Activated CD8-positive, alpha-beta memory T cell treated with anti-CD3 and anti-CD28 coated beads for 24 hours (primary cell): ENCODE measurements around the gene TPX2.
A peak's percentile ranks its signal among the peaks of the same experiment; 100 is the strongest.

Source experiments
- DNase-seq: peaks from one replicate; pipeline ENCODE4 v3.0.0-alpha.2; 2020

Gene TPX2

DNA sequence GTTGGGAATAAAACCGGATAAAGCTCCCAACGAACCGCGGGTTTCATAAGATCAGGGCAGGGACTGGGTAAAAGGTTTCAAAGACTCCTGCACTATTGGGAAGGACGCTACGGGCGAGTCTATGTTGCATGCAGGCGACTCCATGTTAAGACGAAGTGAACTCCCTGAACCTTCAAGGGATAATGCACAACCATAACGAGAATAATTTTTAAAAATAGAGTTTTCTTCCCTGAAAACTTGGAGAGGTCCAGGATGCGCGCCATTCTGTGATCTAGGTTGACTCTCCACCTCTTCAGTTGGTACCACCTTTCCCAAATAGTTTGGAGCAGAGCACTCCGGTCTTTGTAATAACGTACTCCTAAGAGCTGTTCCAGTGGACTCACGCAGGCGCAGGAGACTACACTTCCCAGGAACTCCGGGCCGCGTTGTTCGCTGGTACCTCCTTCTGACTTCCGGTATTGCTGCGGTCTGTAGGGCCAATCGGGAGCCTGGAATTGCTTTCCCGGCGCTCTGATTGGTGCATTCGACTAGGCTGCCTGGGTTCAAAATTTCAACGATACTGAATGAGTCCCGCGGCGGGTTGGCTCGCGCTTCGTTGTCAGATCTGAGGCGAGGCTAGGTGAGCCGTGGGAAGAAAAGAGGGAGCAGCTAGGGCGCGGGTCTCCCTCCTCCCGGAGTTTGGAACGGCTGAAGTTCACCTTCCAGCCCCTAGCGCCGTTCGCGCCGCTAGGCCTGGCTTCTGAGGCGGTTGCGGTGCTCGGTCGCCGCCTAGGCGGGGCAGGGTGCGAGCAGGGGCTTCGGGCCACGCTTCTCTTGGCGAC, at the start of gene TPX2:
TPX2 (plus strand) TSS at position 562 of the 821 bp plus-strand sequence. CDS start 18,187 bp downstream, outside the sequence.
- DNase-seq = peak; percentile 88

GRCh38 chr20:31690124-31690666, 48.9 kb upstream of the TPX2 start:
- no peak for DNase-seq

- DNase-seq = no peak
These were observed 47.3 kb upstream of the TPX2 start for GRCh38 chr20:31691646-31692275.

- DNase-seq = no peak
These were observed 45.7 kb upstream of the TPX2 start for GRCh38 chr20:31693402-31693801.

DNA sequence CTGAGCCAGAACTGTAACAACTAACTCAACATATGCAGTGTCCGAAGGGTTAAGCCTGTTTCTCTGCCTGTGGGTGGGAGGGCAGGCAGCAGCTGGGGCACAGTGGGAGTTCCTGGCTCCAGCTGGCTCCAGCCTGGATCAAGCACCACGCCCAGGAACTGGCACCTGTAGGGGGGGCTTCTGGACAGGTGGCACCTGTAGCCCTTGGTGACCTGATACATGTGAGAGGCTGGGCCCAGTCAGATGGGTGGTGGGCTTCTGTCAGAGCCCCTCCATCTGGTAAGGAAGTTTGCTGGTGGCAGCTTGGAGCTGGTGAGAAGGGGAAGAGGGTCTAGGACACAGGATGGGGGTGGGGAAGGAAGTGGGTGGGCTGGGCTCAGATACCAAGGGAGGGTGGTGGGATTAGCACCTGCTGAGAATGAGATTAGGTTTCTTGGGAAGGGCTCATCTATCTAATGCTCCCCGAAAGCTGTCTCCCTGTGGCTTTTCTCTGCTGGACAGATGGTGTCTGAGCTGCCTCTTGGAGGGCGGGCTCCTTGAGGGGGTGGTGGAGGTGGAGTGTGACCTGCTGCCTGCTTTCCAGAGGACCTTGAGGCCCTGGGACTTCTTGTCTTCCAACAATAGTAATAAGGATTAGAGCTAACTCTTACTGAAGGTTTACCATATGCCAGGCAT, 45.0 kb upstream of the TPX2 start:
- no peak for DNase-seq

GRCh38 chr20:31694842-31695593, 44.1 kb upstream of the TPX2 start:
- no peak for DNase-seq

GRCh38 chr20:31695849-31696804, 43.0 kb upstream of the TPX2 start:
- DNase-seq = no peak

- DNase-seq = no peak
These were observed 40.8 kb upstream of the TPX2 start for GRCh38 chr20:31698243-31698802.

DNA sequence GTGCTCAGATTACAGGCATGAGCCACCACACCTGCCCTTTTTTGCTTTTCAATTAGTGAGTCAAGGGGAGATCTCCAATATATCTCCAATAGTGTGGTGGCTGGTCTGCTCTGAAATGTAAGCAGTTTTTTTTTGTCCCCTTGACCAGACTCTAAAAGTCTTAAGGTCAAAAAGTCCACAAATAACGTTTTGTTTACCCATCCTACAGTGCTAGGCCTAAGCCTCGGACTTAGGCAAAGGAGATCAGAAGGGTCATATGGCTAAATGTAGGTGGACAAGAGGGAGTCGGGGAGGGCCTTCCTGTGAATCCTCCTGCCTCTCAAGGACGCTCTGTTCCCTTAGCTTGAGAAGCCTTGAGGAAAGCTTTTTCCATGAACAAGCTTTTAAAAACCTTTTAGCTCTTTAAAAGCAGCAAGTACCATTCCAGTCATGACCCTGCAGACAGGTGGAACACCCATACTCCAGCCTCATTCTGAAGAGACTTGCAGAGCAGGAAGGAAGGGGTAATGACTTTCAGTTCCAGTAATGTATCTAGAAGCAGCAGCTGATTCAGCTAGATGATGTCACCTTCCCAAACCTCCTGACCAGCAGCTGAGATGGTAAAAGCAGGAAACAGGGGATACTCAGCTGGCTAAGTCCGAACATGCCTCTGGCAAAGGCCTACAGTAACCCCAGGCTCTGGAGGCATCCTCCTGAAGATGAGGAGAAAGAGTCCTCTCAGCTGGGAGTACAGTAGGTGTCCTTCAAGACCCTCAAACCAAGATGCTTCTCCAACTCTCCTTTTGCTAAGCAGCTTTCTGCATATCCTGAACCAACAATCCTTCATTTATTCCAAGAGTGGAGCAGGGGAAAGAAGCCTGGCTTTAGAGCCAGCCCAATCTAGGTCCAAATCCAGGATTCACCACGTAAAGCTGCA, 40.0 kb upstream of the TPX2 start:
- no peak for DNase-seq

DNA sequence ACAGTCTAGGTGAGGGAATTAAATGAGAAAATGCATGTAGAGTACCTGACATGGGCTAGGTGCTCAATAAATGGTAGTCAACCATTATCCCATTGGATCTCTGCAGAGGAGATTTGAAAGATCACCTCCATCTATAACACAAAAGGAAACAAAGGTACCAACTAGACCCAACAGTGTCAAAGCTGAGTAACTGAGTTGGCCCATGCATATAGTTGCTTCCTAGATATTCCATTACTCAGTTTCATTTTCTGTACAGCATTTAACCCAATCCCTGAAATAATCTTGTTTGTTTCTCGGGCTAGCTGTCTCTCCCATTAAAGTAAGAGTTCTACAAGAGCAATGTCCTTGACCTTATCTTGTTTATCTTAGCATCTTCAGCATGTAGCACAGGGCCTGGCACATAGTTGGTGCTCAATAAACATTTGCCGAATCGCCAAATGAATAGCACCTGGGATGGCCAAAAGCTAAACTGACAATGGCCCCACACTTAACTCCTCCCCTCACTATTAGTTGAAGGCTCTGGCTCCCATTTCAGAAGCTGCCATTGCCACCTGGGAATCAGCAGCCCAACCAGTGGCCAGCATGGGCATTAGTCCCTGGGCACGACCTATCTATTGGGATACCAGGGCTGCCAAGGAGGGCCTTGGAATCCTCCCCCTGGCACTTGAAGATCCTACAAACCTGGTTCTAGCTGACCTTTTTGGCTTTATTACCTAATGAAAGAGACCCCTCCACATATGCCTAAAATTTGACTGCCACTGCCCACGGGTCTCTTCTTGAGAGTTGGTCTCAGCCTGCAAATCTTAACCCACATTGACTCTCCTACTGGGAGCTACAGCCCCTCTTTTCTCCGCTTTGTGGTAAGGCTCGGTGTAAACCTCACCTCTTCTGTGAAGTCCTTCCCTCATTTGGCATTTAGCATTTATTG, 39.0 kb upstream of the TPX2 start:
- DNase-seq = no peak

DNA sequence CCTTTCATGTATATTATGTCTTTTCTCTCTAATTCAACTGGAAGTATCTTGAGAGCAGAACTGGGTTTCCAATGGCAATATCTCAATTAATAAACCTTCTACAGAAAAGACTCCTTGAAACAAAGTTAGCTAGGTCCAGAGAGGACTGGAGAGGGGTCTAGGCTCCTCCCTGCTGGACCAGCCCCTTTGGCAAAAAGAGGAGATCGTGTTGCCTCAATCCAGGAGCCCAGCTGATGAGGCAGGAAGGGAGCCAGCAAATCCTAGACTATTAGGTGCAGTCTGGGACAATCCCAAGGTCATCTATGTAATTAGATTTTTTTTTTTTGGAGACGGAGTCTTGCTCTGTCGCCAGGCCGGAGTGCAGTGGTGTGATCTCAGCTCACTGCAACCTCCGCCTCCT, 38.3 kb upstream of the TPX2 start:
- no peak for DNase-seq

DNA sequence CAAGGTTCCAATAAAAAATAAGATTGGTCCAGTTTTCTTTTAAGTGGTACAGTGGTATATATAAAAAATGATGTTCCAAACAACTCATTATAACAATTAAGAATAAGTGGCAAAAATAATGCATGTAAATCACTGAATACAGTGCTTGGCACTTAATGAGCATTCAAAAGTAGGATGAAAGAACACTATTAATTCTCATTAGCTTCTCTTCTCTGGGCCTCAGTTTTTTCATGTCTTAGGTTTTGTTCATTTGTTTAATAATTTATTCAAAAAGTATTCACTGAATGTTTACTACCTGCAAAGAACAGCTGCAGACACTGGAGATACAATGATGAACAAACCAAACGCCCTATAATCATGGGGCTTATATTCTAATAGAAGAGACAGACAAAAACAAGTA, 37.5 kb upstream of the TPX2 start:
- no peak for DNase-seq

GRCh38 chr20:31704225-31705119, 34.6 kb upstream of the TPX2 start:
- DNase-seq = no peak

GRCh38 chr20:31705191-31705590, 33.9 kb upstream of the TPX2 start:
- DNase-seq = no peak

DNA sequence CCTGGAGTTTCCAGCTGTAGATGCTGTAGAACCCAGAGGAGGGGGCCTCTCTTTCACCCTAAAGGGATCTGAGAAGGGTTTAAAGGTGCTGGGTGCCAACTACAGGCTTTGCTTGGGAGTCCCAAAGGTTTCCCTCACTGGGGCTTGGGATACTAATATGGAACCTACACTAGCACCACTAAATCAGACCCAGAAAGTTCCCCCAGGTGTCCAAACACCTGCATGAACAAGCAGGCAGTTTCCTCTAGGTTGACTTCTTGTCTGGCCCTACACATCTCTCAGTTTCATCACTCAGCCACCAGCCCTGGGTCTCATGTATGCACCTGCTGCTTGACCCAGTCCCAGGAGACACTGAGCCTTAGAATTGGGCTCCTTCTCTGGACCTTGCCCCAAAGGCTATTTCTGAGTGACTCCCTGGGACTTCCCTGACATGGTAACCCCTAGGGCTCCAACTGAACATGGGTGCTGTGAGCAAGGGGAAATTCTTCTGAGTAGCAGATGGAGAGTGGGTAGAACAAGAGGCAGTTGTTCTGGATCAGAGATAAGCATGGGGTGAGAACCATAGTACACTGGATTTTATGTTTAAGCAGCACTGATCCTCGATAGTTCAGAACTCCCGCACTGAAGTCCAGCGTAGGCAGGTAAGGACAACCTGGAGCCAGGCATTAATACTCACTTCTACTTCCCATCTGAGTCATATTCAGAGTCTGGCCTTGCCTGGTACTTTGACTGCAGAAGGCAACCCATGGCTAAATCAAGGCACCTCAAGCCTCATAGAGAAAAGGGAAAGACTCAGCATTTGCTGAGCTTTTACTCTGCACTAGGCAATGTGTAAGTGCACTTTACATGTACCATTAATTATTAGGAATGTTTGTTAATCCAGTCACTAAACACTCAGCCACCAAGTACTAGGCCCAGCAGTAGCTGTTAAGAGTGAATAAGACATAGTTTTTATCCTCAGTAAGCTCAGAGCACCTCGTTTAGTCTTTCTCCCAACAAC, 33.2 kb upstream of the TPX2 start:
- no peak for DNase-seq

DNA sequence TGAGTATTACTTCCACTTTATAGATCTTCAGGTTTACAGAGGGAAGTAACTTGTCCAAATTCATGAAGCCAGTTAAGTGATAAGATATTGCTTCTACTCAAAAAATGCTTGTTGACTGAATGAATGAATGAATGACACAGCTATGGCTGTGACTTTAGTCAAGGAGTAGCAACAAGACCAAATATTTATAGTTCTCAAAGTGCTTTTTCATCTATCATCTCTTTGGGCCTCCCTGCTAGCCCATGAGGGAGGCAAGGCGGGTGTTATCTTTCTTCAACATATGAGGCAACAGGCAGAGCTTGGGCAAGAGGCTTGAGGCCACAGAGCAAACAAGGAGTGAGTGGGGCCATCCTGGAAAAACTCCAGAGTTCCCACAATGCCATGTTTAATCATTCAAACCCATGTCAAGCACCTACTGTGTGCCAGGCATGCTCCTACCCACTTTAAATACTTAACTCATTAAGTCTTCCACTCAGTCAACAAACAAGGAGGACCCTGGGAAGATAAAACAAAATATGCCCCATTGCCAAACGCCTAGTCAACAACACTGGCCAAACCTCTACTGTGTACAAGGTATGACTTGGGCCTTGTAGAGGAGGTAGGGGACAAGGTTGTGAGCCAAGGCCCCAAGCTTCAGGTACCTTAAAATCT, 32.4 kb upstream of the TPX2 start:
- no peak for DNase-seq
